Middle frontal gyrus (tissue), 1 donor: Measurements from ENCODE around the gene MYRIP.
A peak's percentile ranks its signal among the peaks of the same experiment; 100 is the strongest.
"Not testable (repeated sequence)": the region's sequence is repeated elsewhere in the genome, so short reads cannot be mapped to it uniquely, and the experiment has no call there.

Source experiments
- DNase-seq: peaks from one replicate; pipeline ENCODE4 v3.0.0-alpha.2; 2015; ENCODE audit warnings: low spot score; ENCODE audit errors: extremely low spot score

The MYRIP gene

GRCh38 chr3:40120067-40120692 is 310.8 kb downstream of the MYRIP start:
- DNase-seq = no peak

- no peak for DNase-seq
Measured at GRCh38 chr3:40120806-40121205, 311.4 kb downstream of the MYRIP start.

DNA sequence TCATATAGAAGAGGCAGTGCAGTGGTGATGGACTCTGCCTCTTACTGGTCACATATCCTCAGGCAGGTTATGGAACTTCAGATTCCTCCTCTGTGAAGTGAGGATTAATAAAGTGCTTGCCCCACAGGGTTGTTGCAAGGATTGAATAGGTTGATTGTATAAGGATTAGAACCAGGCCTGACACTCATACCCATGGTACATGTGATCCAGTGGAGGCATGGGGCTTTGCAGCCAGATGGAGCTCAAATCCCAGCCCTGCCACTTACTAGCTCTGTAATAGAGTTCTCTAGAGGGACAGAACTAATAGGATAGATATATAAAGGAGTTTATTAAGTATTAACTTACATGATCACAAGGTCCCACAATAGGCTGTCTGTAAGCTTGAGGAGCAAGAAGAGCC is 315.5 kb downstream of the MYRIP start:
- DNase-seq = no peak

GRCh38 chr3:40128166-40128565 is 318.8 kb downstream of the MYRIP start:
- no peak for DNase-seq

DNA sequence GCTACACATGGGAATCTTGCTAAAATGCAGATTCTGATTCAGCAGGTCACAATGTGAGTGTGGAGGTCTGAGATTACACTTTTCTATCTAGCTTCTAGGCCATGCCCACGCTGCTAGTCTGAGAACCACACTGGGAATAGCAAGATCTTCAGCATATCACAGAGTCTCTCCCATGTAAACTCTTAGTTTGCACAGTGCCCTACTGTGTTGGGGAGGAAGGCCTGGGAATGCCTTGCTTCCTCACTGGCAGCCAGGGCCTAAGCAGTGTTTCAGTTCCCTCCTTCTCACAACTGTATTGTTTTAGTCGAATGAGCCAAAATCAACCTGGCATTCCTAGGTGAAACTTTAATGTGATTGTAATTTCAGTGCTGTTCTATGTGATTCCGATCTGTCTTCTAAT is 320.1 kb downstream of the MYRIP start:
- DNase-seq = no peak

DNA sequence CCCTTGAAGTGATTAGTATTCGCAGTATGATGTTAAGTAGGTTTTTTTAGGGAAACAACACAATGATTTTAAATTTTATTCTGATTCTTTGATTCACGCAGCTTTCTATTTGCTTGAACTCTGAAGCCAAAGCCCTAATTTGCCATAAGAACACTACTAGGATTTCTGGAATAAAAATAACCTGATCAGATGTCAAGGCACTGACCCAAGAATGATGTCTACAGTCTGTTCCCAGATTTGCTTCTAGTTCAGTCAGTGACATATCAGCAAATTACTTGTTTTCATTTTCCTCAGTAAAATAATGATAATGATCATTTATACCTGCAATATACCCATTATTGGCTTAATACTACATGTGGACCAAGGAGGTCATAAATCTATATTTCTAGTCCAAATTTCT is 320.6 kb downstream of the MYRIP start:
- no peak for DNase-seq

- no peak for DNase-seq
Measured at GRCh38 chr3:40130721-40131120, 321.3 kb downstream of the MYRIP start.

DNA sequence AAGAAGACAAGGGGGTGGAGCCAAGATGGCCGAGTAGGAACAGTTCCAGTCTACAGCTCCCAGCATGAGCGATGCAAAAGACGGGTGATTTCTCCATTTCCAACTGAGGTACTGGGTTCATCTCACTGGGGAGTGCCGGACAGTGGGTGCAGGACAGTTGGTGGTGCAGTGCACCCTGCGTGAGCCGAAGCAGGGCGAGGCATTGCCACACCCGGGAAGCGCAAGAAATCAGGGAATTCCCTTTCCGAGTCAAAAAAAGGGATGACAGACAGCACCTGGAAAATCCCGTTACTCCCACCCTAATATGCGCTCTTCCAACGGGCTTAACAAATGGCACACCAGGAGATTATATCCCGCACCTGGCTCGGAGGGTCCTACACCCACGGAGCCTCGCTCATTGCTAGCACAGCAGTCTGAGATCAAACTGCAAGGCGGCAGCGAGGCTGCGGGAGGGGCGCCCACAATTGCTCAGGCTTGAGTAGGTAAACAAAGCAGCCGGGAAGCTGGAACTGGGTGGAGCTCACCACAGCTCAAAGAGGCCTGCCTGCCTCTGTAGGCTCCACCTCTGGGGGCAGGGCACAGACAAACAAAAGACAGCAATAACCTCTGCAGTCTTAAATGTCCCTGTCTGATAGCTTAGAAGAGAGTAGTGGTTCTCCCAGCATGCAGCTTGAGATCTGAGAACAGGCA is 324.6 kb downstream of the MYRIP start:
- DNase-seq = not testable (repeated sequence)

- no peak for DNase-seq
Measured at GRCh38 chr3:40137591-40138295, 328.3 kb downstream of the MYRIP start.

DNA sequence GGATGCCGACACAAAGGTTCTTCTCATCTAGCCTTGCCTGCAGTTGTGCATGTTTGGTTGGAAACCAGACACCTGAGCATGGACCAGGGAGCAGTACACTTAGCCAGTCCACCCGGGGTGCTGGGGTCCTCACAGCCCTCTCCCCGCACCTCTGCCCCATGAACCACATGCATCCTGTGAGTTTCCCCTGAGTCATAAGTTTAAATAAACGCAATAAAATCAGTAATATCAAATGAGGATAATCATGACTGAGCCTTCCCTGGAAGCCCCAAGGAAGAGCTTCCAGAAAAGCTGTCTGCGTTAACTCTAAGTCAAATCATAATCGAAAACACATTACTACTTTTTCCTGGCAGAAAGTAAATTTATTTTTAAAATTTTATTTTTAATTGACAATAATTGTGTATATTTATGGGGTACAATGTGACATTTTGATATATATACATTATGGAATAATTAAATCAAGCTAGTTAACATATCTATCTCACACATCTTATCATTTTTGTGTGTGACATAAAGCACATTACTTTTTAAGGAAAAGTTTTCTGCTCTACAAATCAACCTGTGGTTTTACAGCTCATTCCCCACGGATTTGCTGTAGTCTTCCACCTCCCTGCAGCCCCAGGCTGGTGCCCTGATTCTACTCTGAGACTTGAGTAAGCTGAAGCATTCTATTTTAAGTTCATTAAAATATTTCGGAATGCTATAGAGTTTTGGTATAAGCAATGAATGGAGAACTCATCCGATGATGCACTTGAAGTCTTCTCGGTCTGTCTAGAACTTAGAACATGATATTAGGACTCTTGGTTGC is 334.1 kb downstream of the MYRIP start:
- DNase-seq = no peak

DNA sequence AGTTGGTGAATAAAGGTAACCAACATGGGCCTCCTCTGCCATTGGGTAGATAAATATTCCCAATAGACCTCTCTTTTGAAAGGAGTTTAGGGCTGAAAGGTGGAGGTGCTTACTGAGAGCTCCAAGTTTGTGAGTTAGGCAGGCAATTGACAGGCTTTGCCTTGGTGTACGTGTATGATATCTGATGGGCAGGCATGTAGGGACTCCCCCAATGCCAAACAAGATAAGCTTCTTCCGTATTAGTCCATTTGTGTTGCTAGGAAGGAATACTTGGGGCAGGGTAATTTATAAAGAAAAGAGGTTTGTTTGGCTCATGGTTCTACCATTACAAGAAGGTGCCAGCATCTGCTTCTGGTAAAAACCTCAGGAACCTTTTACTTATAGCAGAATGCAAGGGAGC is 339.4 kb downstream of the MYRIP start:
- no peak for DNase-seq

GRCh38 chr3:40152482-40153133 is 343.2 kb downstream of the MYRIP start:
- no peak for DNase-seq

GRCh38 chr3:40160933-40161332 is 351.5 kb downstream of the MYRIP start:
- no peak for DNase-seq

- no peak for DNase-seq
Measured at GRCh38 chr3:40162616-40163015, 353.2 kb downstream of the MYRIP start.

DNA sequence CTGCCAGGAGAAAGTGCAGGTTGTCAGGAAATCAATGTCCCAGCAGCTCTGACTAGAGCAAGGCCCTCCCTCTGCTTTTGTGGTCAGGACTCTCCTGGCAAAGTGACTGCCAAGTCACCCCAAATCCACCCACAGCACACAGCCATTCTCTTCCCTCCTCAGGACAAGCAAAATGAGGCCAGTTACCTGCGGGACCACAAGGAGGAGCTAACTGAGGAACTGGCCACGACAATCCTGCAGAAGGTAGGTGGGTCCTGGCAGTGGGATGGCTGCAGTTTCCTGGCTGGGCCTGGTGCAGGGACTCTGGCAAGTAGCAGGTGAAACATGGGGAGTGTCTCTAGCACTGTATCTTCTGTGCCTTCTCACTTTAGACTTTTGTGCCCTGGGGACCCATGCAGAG is 357.6 kb downstream of the MYRIP start:
- DNase-seq = no peak

- no peak for DNase-seq
Measured at GRCh38 chr3:40167958-40168357, 358.5 kb downstream of the MYRIP start.

DNA sequence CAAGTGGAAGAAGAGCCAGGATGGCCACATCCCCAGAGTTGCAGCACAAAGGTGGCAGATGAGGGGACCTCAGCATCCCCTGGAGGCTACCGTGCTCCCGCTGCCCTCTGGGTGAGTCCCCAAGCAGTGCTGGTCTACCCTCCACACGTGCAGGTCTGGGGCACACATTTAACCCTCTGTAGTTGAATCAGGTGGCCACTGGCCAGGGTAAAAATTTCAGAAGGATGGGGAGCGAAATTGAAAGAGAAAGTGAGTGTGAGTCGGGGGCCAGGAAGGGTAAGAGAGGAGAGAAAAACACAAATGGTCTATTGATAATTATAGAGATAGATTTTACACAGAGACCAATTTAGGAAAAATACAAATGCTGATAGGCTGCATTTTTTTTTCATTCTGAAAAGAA is 360.6 kb downstream of the MYRIP start:
- DNase-seq = no peak

DNA sequence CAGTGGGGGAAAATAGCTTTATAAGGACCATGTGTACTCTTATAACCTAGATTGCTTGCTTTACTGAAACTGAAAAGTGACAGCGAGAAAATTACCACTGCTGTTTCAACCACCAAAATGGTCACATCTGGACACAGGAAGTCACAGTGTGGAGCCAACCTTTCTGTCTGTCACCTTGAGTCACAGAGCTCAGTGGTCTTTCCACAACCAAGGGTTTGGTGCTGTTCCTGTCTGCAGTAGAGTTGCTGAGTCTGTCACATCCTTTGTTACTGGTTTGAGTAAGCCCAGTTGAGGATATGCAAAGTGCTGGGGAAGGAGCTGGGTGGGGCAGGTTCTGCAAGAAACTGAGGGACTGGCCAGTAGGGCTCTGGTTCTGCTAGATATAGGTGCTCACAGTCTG is 361.0 kb downstream of the MYRIP start:
- DNase-seq = no peak

DNA sequence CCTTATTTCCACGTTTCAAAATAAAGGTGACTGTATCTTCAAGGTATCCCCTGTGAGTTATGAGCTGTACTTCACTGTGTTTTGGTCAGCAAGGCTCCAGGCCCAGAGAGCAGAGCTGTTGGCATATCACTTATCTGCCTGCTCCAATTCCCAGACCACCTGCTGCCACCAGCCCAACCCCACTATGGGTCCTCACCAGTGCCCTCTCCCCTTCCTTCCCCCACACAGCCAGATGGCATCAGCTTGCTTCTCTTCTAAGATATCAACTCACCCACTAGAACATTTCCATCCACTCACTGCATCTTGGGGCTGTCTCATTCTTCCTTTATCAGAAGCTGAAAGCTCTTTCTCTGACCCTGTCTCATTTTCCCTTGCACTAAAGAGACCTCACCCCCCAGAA is 363.2 kb downstream of the MYRIP start:
- no peak for DNase-seq

GRCh38 chr3:40173227-40173721 is 363.9 kb downstream of the MYRIP start:
- DNase-seq = peak; percentile 58

GRCh38 chr3:40178012-40178594 is 368.7 kb downstream of the MYRIP start:
- peak; percentile 22 for DNase-seq
